ENCODE data around the gene RIN1. TPM values are rescaled to one million over a fixed set of nuclear protein-coding genes. Genes with fewer than 3 reads are reported as not detected.
A peak's percentile ranks its signal among the peaks of the same experiment; 100 is the strongest.

The RIN1 gene
- polyA plus RNA-seq, 1 experiment, result 6.7 TPM

- POLR2A ChIA-PET, result no interaction called here
- Histone ChIP-seq H3K4me3 (ENCODE audit: low read depth, low read length) (no peak overlapping the region), H3K27me3 (ENCODE audit: control insufficient read depth, insufficient read depth, low read length) (peaks cover 2% of the 10 kb centered on the region), H3K9me3 (ENCODE audit: control insufficient read depth, insufficient read depth, low read length) (no peaks in the 10 kb centered on the region), H3K27ac (ENCODE audit: low read depth, low read length) (no peak overlapping the region)
- TF ChIP-seq, protein P1, sequence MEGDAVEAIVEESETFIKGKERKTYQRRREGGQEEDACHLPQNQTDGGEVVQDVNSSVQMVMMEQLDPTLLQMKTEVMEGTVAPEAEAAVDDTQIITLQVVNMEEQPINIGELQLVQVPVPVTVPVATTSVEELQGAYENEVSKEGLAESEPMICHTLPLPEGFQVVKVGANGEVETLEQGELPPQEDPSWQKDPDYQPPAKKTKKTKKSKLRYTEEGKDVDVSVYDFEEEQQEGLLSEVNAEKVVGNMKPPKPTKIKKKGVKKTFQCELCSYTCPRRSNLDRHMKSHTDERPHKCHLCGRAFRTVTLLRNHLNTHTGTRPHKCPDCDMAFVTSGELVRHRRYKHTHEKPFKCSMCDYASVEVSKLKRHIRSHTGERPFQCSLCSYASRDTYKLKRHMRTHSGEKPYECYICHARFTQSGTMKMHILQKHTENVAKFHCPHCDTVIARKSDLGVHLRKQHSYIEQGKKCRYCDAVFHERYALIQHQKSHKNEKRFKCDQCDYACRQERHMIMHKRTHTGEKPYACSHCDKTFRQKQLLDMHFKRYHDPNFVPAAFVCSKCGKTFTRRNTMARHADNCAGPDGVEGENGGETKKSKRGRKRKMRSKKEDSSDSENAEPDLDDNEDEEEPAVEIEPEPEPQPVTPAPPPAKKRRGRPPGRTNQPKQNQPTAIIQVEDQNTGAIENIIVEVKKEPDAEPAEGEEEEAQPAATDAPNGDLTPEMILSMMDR (IDR thresholded peaks at IDR 0.05; ENCODE audit: low read depth, low read length), result no peak
- CTCF ChIA-PET, result interaction anchor here (1.1 to 1.9 kb wide), 2 partner anchors 19 to 23 kb away, joined by 3 to 6 read pairs; no protein-coding TSS in a partner anchor
- DNase-seq (ENCODE audit: low read depth, low spot score), result no peak
Measured at GRCh38 chr11:66366844-66367477, 30.7 kb upstream of the RIN1 start.

- DNase-seq (ENCODE audit: low read depth, low spot score), result no peak
- Histone ChIP-seq H3K4me3 (ENCODE audit: low read depth, low read length) (no peak overlapping the region), H3K27me3 (ENCODE audit: control insufficient read depth, insufficient read depth, low read length) (peaks cover 2% of the 10 kb centered on the region), H3K9me3 (ENCODE audit: control insufficient read depth, insufficient read depth, low read length) (no peaks in the 10 kb centered on the region), H3K27ac (ENCODE audit: low read depth, low read length) (no peak overlapping the region)
- ChIA-PET CTCF (interaction anchor here (0.6 to 1.9 kb wide), 5 partner anchors 12 to 29 kb away, joined by 3 to 6 read pairs (median 5); no protein-coding TSS in a partner anchor), POLR2A (no interaction called here)
- TF ChIP-seq, protein P1 (IDR thresholded peaks at IDR 0.05; ENCODE audit: low read depth, low read length), result no peak
Measured at GRCh38 chr11:66365711-66366619, 29.7 kb upstream of the RIN1 start.

GRCh38 chr11:66365166-66365565 lies 28.9 kb upstream of the RIN1 start:
- H3K27ac ChIP-seq (ENCODE audit: low read depth, low read length), result no peak overlapping the region
- peaks cover 2% of the 10 kb centered on the region for H3K27me3 ChIP-seq (ENCODE audit: control insufficient read depth, insufficient read depth, low read length)
- TF ChIP-seq, protein P1 (IDR thresholded peaks at IDR 0.05; ENCODE audit: low read depth, low read length), result no peak
- H3K9me3 ChIP-seq (ENCODE audit: control insufficient read depth, insufficient read depth, low read length), result no peaks in the 10 kb centered on the region
- no peak for DNase-seq (ENCODE audit: low read depth, low spot score)
- H3K4me3 ChIP-seq (ENCODE audit: low read depth, low read length), result no peak overlapping the region
- POLR2A ChIA-PET, result no interaction called here
- CTCF ChIA-PET, result interaction anchor here (1.1 to 1.3 kb wide), 2 partner anchors 21 to 30 kb away, joined by 5 to 6 read pairs; no protein-coding TSS in a partner anchor

- DNase-seq (ENCODE audit: low read depth, low spot score), result no peak
- POLR2A ChIA-PET, result interaction anchor here (0.5 kb wide), 1 partner anchor 21 kb away, joined by 3 read pairs; no protein-coding TSS in a partner anchor
Measured at GRCh38 chr11:66363805-66364535, 27.7 kb upstream of the RIN1 start.

More at GRCh38 chr11:66363805-66364535, 27.7 kb upstream of the RIN1 start:
- Histone ChIP-seq H3K27ac (ENCODE audit: low read depth, low read length) (no peak overlapping the region), H3K4me3 (ENCODE audit: low read depth, low read length) (no peak overlapping the region), H3K27me3 (ENCODE audit: control insufficient read depth, insufficient read depth, low read length) (peaks cover 2% of the 10 kb centered on the region), H3K9me3 (ENCODE audit: control insufficient read depth, insufficient read depth, low read length) (no peaks in the 10 kb centered on the region)
- TF ChIP-seq, protein P1 (IDR thresholded peaks at IDR 0.05; ENCODE audit: low read depth, low read length), result peak; percentile 61
- CTCF ChIA-PET, result interaction anchor here (0.5 to 1.5 kb wide), 9 partner anchors 10 to 79 kb away, joined by 3 to 5 read pairs (median 3); partner anchors contain the start of gene NPAS4

Measured in AG04450 (cell line).